Nephron (organoid): ENCODE results near the gene NFKBIA.

Source experiments
- H3K27ac Mint-ChIP-seq, 3 experiments: 2 replicates each; pipeline ENCODE4 v1.8.0; 2020; ENCODE audit warnings: mixed read lengths in 3 of 3, mild to moderate bottlenecking in 2 of 3, moderate library complexity in 1 of 3
- H3K27me3 Mint-ChIP-seq: 2 replicates; pipeline ENCODE4 v1.8.0; 2021; ENCODE audit warnings: low read depth, mild to moderate bottlenecking, moderate library complexity, mixed read lengths
- H3K36me3 Mint-ChIP-seq: 2 replicates; pipeline ENCODE4 v1.8.0; 2020; ENCODE audit warnings: low read depth, mixed read lengths
- H3K4me1 Mint-ChIP-seq: 2 replicates; pipeline ENCODE4 v1.8.0; 2020; ENCODE audit warnings: mixed read lengths
- H3K4me3 Mint-ChIP-seq, 3 experiments: 2 replicates each; pipeline ENCODE4 v1.8.0; 2020; ENCODE audit warnings: mild to moderate bottlenecking in 3 of 3, mixed read lengths in 3 of 3, moderate library complexity in 2 of 3
- H3K9me3 Mint-ChIP-seq: 2 replicates; pipeline ENCODE4 v1.8.0; 2020; ENCODE audit warnings: mixed read lengths
- TF ChIP-seq, protein P1 (sequence below), 3 experiments: fragments of 200-600 bp; sonication (generic); IDR thresholded peaks; one replicate each; pipeline ENCODE4 v1.5.0; 2021; ENCODE audit warnings: antibody characterized with exemption in 3 of 3; ENCODE audit not compliant: unreplicated experiment in 3 of 3

The NFKBIA gene

GRCh38 chr14:35353409-35354172, 51.0 kb downstream of the NFKBIA start:
- H3K27ac Mint-ChIP-seq: peak overlapping the region; percentile 66 to 85 (median 82)
- no peak overlapping the region for H3K4me3 Mint-ChIP-seq
- TF ChIP-seq, protein P1, sequence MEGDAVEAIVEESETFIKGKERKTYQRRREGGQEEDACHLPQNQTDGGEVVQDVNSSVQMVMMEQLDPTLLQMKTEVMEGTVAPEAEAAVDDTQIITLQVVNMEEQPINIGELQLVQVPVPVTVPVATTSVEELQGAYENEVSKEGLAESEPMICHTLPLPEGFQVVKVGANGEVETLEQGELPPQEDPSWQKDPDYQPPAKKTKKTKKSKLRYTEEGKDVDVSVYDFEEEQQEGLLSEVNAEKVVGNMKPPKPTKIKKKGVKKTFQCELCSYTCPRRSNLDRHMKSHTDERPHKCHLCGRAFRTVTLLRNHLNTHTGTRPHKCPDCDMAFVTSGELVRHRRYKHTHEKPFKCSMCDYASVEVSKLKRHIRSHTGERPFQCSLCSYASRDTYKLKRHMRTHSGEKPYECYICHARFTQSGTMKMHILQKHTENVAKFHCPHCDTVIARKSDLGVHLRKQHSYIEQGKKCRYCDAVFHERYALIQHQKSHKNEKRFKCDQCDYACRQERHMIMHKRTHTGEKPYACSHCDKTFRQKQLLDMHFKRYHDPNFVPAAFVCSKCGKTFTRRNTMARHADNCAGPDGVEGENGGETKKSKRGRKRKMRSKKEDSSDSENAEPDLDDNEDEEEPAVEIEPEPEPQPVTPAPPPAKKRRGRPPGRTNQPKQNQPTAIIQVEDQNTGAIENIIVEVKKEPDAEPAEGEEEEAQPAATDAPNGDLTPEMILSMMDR (IDR thresholded peaks at IDR 0.05; ENCODE audit: unreplicated experiment in 3 of 3): no peak
- H3K4me1 Mint-ChIP-seq: peaks cover 14% of the 10 kb centered on the region
- H3K27me3 Mint-ChIP-seq: no peaks in the 10 kb centered on the region
- no peaks in the 10 kb centered on the region for H3K9me3 Mint-ChIP-seq
- no peaks in the 10 kb centered on the region for H3K36me3 Mint-ChIP-seq

DNA sequence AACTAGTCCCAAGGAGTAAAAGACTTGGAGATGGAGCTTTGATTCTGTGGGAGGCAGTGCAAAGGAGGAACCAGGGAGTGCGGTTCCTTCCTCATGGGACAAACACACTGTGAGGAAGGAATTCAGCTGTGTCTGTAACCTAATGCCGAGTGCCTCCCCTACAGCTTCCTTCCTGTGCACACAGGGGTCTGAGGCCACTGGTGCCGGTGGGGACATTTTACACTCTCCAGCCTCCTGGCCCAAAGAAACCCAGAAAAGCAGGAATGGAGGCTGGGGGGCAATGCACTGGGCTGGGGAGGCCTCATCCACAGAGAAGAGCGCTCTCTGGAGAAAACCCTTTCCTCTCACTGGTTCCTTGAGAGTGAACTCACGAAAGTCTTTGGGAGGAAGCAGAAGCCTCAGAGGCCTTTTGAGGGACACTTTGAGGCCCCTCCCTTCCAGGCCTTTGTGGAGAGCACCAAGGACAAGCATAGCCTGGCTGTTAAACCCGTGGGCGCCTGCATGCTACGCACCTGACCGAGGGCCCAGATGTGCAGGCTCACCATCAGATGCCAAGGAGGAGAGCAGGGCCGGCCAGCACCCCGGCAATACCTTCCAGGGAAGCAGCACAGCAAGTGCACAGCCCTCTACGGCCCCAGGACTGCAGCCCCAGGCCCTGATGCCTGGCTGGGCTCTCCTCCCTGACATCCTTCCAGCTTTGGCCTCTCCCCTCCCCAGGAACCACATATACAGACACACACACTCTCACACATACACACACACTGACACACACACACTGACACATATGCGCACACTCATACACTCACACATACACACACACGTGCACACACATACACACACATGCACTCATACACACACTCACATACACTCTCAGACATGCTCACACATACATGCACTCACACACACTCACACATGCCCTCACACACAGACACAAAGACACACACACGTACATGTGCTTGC, 52.0 kb downstream of the NFKBIA start:
- Mint-ChIP-seq H3K9me3 (no peaks in the 10 kb centered on the region), H3K27ac (peak overlapping the region; percentile 76 to 85 (median 82)), H3K27me3 (no peaks in the 10 kb centered on the region), H3K36me3 (no peaks in the 10 kb centered on the region), H3K4me1 (peaks cover 23% of the 10 kb centered on the region), H3K4me3 (peak overlapping the region in 1 of 3 experiments; percentile 4)
- TF ChIP-seq, protein P1 (IDR thresholded peaks at IDR 0.05; ENCODE audit: unreplicated experiment in 3 of 3): no peak

GRCh38 chr14:35351897-35352273, 52.7 kb downstream of the NFKBIA start:
- no peaks in the 10 kb centered on the region for H3K9me3 Mint-ChIP-seq
- peak overlapping the region; percentile 75 to 82 (median 76) for H3K27ac Mint-ChIP-seq
- H3K4me1 Mint-ChIP-seq: peaks cover 24% of the 10 kb centered on the region
- TF ChIP-seq, protein P1 (IDR thresholded peaks at IDR 0.05; ENCODE audit: unreplicated experiment in 3 of 3): no peak
- peak overlapping the region in 2 of 3 experiments; percentile 5 to 12 for H3K4me3 Mint-ChIP-seq
- H3K27me3 Mint-ChIP-seq: no peaks in the 10 kb centered on the region
- H3K36me3 Mint-ChIP-seq: no peaks in the 10 kb centered on the region
